ENCODE results near the gene YWHAG. TPM values are rescaled to one million over a fixed set of nuclear protein-coding genes. Genes with fewer than 3 reads are reported as not detected.
"Not testable (repeated sequence)": the region's sequence is repeated elsewhere in the genome, so short reads cannot be mapped to it uniquely, and the experiment has no call there.

YWHAG gene
- total and polyA plus RNA-seq, 7 experiments from 2014 or later = 1.4 to 98.3 (median 35.1) TPM

DNA sequence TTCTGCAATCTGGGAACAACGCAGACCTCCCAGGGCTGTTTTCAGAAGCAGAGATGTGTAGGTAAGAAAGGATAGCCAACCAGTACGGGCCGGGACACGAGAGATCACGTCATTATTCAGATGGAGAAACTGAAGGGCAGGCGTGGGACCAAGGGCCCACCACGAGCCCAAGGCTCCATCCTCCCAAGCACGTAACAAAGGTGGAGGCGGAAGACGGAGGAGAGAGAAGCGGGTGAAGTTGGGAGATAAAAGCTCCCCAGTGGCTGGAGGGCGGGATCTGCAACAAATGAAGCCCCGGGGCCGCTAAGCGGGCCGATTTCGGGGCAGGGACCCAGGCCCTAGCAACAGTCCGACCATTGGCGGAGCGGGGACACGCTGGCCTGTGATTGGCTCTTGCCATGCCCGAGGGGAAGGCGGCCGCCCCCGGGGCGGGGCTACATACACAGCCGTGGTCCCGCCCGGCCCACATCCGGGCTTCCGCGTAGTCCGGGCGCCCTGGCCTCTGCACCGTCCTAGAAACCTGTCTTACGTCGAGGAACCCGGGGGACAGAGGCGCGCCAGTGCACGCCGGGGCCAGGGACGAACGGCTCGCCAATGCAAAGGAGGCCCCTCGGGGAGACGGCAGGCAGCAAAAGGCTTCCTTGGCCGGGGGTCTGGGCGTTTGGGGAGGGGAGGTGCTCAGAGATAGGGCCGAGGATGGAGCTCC, 40.9 kb downstream of the YWHAG start:
- Mint-ChIP-seq H3K4me1 (peaks cover 13 to 35% (median 29%) of the 10 kb centered on the region in 7 donors), H3K9me3 (peaks cover 0 to 2% (median 0%) of the 10 kb centered on the region in 11 donors), H3K27ac (peak overlapping the region; percentile 76 to 99 (median 94)), H3K36me3 (peaks cover 0 to 2% (median 0%) of the 10 kb centered on the region in 5 donors), H3K27me3 (no peaks in the 10 kb centered on the region), H3K4me3 (peak overlapping the region; percentile 84 to 98 (median 94))
- peak overlapping the region; percentile 88 for H3K27ac ChIP-seq (ENCODE audit: low read depth, low read length)
- peaks cover 12 to 17% of the 10 kb centered on the region in 2 donors for H3K4me1 ChIP-seq (ENCODE audit: control insufficient read depth in 2 of 2, insufficient read depth in 2 of 2, low read length in 2 of 2)
- no peaks in the 10 kb centered on the region for H3K9me3 ChIP-seq (ENCODE audit: control insufficient read depth in 2 of 3, low read length in 3 of 3)
- no peaks in the 10 kb centered on the region for H3K27me3 ChIP-seq (ENCODE audit: control insufficient read depth in 2 of 2, insufficient read depth in 2 of 2, low read length in 2 of 2)
- DNase-seq (peak; percentile 87 to 94 (median 92)), ATAC-seq (peak; percentile 95)
- H3K4me3 ChIP-seq (ENCODE audit: low read length) = peak overlapping the region; percentile 94
- CTCF ChIA-PET = interaction anchor here (0.6 to 8.0 kb wide), 8 partner anchors 10 to 1165 kb away, joined by 3 to 79 read pairs (median 4); partner anchors contain the start of gene YWHAG
- H3K36me3 ChIP-seq (ENCODE audit: control insufficient read depth in 2 of 3, insufficient read depth in 3 of 3, low read length in 3 of 3) = peaks cover 0 to 6% (median 0%) of the 10 kb centered on the region in 3 experiments
- intact Hi-C loops (cut with micrococcal nuclease) = loop anchor here (1.0 to 10.0 kb wide), 10 partner anchors 15 to 1379 kb away; partner anchors contain the start of genes POR (in 2 of the 2), RHBDD2 (in 1 of the 2), RSBN1L (in 1 of the 2) and YWHAG (in 1 of the 2)
- POLR2A ChIA-PET = interaction anchor here (0.7 to 5.4 kb wide), 17 partner anchors 10 to 163 kb away, joined by 3 to 57 read pairs (median 4); partner anchors contain the start of genes HSPB1 and YWHAG

DNA sequence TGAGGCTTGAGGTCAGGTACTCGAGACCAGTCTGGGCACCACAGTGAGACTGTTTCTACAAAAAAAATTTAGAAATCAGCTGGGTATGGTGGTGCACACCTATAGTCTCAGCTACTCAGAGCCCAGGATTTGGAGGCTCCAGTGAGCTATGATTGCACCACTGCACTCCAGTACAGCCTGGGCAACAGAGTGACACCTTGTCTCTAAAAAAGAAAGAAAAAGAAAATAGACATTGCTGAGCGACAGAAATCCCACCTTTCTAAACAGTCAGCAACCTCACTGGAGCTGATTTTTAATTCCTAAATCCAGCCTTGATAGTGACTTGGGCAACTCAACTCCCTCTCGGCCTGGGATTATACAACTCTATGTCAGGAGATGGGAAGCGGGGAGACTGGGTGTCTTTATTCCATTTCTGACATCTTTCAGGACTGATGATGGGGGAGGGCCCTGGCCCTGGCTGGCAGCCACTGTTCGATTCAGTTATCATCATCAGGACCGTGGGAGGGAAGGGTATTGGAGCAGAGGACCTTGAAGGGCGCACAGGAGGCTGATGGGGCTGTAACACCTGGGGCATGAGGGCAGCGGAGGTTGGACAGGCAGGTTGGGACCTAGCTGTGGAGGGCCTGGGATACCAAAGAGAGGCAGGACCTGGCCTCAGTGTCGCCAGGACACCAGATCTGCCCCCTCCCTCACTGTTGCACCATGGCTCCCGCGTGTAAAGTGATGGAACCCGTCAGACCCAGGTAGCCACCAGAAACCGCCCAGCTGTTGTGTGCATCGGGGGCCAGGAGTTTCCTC, 41.6 kb downstream of the YWHAG start:
- peak overlapping the region; percentile 94 for H3K4me3 ChIP-seq (ENCODE audit: low read length)
- no peaks in the 10 kb centered on the region for H3K9me3 ChIP-seq (ENCODE audit: control insufficient read depth in 2 of 3, low read length in 3 of 3)
- no peaks in the 10 kb centered on the region for H3K27me3 ChIP-seq (ENCODE audit: control insufficient read depth in 2 of 2, insufficient read depth in 2 of 2, low read length in 2 of 2)
- POLR2A ChIA-PET = interaction anchor here (0.7 to 5.4 kb wide), 16 partner anchors 11 to 163 kb away, joined by 3 to 57 read pairs (median 4); partner anchors contain the start of genes HSPB1 and YWHAG
- peaks cover 0 to 6% (median 0%) of the 10 kb centered on the region in 3 experiments for H3K36me3 ChIP-seq (ENCODE audit: control insufficient read depth in 2 of 3, insufficient read depth in 3 of 3, low read length in 3 of 3)
- Mint-ChIP-seq H3K27me3 (no peaks in the 10 kb centered on the region), H3K4me3 (peak overlapping the region; percentile 84 to 98 (median 94)), H3K27ac (peak overlapping the region; percentile 76 to 99 (median 94)), H3K9me3 (peaks cover 0 to 2% (median 0%) of the 10 kb centered on the region in 11 donors), H3K36me3 (peaks cover 0 to 2% (median 0%) of the 10 kb centered on the region in 5 donors), H3K4me1 (peaks cover 13 to 35% (median 29%) of the 10 kb centered on the region in 7 donors)
- CTCF ChIA-PET = interaction anchor here (0.6 to 8.0 kb wide), 8 partner anchors 20 to 140 kb away, joined by 3 to 79 read pairs (median 10); partner anchors contain the start of gene YWHAG
- intact Hi-C loops (cut with micrococcal nuclease) = loop anchor here (5.0 to 10.0 kb wide), 3 partner anchors 35 to 1380 kb away; partner anchors contain the start of genes POR (in 2 of the 2) and RSBN1L (in 1 of the 2)
- DNase-seq (peak in 2 of 9 donors; percentile 1 to 7), ATAC-seq (no peak)
- peaks cover 12 to 17% of the 10 kb centered on the region in 2 donors for H3K4me1 ChIP-seq (ENCODE audit: control insufficient read depth in 2 of 2, insufficient read depth in 2 of 2, low read length in 2 of 2)
- H3K27ac ChIP-seq (ENCODE audit: low read depth, low read length) = peak overlapping the region; percentile 88

DNA sequence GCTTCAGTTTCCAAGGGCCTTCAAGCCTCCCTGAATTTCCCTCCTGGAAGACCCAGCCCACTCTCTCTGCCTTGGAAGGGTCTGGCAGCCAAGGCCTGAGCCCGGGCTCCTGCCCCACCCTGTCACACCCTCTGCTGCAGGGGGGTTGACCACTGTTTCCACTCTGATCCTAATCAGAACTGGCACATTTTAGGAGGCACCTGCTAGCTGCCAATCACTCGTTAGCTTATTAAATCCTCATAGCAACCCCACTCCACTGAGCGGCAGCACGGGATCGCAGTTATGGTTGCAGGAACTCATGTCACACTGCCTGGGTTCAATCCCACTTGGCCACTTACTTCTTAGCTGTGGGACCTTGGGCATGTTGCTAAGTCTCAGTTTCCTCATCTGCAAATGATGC, 43.4 kb downstream of the YWHAG start:
- POLR2A ChIA-PET = interaction anchor here (0.6 to 1.8 kb wide), 2 partner anchors 44 to 77 kb away, joined by 3 to 4 read pairs; partner anchors contain the start of gene YWHAG
- H3K4me3 Mint-ChIP-seq = no peak overlapping the region
- Histone ChIP-seq H3K9me3 (ENCODE audit: control insufficient read depth in 2 of 3, low read length in 3 of 3) (no peaks in the 10 kb centered on the region), H3K4me3 (ENCODE audit: low read length) (no peak overlapping the region), H3K27ac (ENCODE audit: low read depth, low read length) (no peak overlapping the region), H3K36me3 (ENCODE audit: control insufficient read depth in 2 of 3, insufficient read depth in 3 of 3, low read length in 3 of 3) (peaks cover 0 to 6% (median 0%) of the 10 kb centered on the region in 3 experiments), H3K27me3 (ENCODE audit: control insufficient read depth in 2 of 2, insufficient read depth in 2 of 2, low read length in 2 of 2) (no peaks in the 10 kb centered on the region), H3K4me1 (ENCODE audit: control insufficient read depth in 2 of 2, insufficient read depth in 2 of 2, low read length in 2 of 2) (peaks cover 12 to 17% of the 10 kb centered on the region in 2 donors)
- H3K27me3 Mint-ChIP-seq = no peaks in the 10 kb centered on the region
- intact Hi-C loops (cut with micrococcal nuclease) = loop anchor here (5.0 to 10.0 kb wide), 3 partner anchors 33 to 1382 kb away; partner anchors contain the start of genes POR (in 2 of the 2) and RSBN1L (in 1 of the 2)
- H3K36me3 Mint-ChIP-seq = peaks cover 0 to 2% (median 0%) of the 10 kb centered on the region in 5 donors
- no peak for ATAC-seq
- DNase-seq = no peak
- H3K27ac Mint-ChIP-seq = peak overlapping the region in 1 of 9 donors; percentile 38
- peaks cover 13 to 32% (median 29%) of the 10 kb centered on the region in 7 donors for H3K4me1 Mint-ChIP-seq
- CTCF ChIA-PET = interaction anchor here (0.6 to 8.0 kb wide), 9 partner anchors 11 to 449 kb away, joined by 3 to 79 read pairs (median 4); no protein-coding TSS in a partner anchor
- H3K9me3 Mint-ChIP-seq = peaks cover 0 to 3% (median 0%) of the 10 kb centered on the region in 11 donors

DNA sequence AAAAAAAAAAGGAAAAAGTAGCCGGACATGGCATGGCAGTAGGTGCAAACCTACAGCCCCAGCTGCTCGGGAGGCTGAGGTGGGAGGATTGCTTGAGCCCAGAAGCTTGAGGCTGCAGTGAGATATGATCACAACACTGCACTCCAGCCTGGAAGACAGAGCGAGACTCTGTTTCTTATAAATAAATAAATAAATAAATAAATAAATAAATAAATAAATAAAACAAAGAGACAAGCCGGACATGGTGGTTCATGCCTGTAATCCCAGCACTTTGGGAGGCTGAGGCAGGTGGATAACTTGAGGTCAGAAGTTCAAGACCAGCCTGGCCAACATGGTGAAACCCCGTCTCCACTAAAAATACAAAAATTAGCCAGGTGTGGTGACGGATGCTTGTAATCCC, 44.1 kb downstream of the YWHAG start:
- not testable (repeated sequence) for H3K4me3 Mint-ChIP-seq; H3K27ac ChIP-seq (ENCODE audit: low read depth, low read length); H3K36me3 ChIP-seq (ENCODE audit: control insufficient read depth in 2 of 3, insufficient read depth in 3 of 3, low read length in 3 of 3); H3K36me3 Mint-ChIP-seq; H3K4me3 ChIP-seq (ENCODE audit: low read length); H3K27ac Mint-ChIP-seq; ATAC-seq; DNase-seq; H3K27me3 Mint-ChIP-seq; H3K9me3 ChIP-seq (ENCODE audit: control insufficient read depth in 2 of 3, low read length in 3 of 3); H3K27me3 ChIP-seq (ENCODE audit: control insufficient read depth in 2 of 2, insufficient read depth in 2 of 2, low read length in 2 of 2); H3K9me3 Mint-ChIP-seq
- ChIA-PET CTCF (interaction anchor here (0.7 to 8.0 kb wide), 14 partner anchors 8 to 182 kb away, joined by 3 to 79 read pairs (median 4); no protein-coding TSS in a partner anchor), POLR2A (interaction anchor here (0.6 to 2.2 kb wide), 11 partner anchors 10 to 136 kb away, joined by 3 to 10 read pairs (median 4); partner anchors contain the start of gene YWHAG)
- H3K4me1 ChIP-seq (ENCODE audit: control insufficient read depth in 2 of 2, insufficient read depth in 2 of 2, low read length in 2 of 2) = peaks cover 12 to 16% of the 10 kb centered on the region in 2 donors
- intact Hi-C loops (cut with micrococcal nuclease) = loop anchor here (1.0 to 10.0 kb wide), 9 partner anchors 11 to 1383 kb away; partner anchors contain the start of genes POR (in 2 of the 2), RSBN1L (in 1 of the 2) and YWHAG (in 1 of the 2)
- H3K4me1 Mint-ChIP-seq = peaks cover 13 to 30% (median 25%) of the 10 kb centered on the region in 7 donors

DNA sequence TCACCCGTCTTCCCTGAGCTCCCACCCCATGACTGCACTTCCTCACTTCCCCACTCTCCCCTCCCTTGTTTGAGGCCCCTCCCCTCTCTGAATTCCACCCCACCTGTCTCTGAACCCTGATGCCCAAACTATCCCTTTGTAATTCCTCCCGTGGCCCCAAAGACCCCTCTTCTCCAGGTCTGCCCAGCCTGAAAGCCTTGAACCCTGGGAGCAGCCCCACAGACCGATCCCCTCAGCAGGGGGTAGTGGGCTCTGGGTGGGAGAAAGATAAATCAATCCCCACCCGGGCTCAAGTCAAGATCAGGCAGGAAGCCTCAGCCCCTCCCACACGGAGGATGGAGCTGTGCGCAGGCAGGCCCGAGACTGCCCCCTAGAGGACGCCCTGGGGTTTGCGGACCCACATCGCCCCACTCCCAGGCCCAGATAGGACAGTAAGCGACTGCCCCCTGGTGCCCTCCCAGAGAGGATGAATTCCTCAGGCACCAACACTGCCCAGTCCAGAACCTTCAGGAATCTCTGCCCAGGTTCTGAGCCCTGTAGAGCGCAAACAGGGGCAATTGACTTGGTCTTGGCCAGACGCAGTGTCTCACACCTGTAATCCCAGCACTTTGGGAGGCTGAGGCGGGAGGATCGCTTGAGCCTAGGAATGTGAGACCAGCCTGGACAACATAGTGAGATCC, 44.6 kb downstream of the YWHAG start:
- no peaks in the 10 kb centered on the region for H3K9me3 ChIP-seq (ENCODE audit: control insufficient read depth in 2 of 3, low read length in 3 of 3)
- ATAC-seq (peak; percentile 85), DNase-seq (peak; percentile 90 to 97 (median 93))
- peak overlapping the region in 4 of 10 donors; percentile 33 to 70 (median 60) for H3K4me3 Mint-ChIP-seq
- H3K27me3 ChIP-seq (ENCODE audit: control insufficient read depth in 2 of 2, insufficient read depth in 2 of 2, low read length in 2 of 2) = no peaks in the 10 kb centered on the region
- H3K27ac Mint-ChIP-seq = peak overlapping the region in 3 of 9 donors; percentile 8 to 86 (median 64)
- no peaks in the 10 kb centered on the region for H3K36me3 Mint-ChIP-seq
- intact Hi-C loops (cut with micrococcal nuclease) = loop anchor here (1.0 to 10.0 kb wide), 7 partner anchors 11 to 448 kb away; partner anchors contain the start of genes POR (in 2 of the 2) and YWHAG (in 1 of the 2)
- H3K36me3 ChIP-seq (ENCODE audit: control insufficient read depth in 2 of 3, insufficient read depth in 3 of 3, low read length in 3 of 3) = peaks cover 0 to 6% (median 0%) of the 10 kb centered on the region in 3 experiments
- H3K27ac ChIP-seq (ENCODE audit: low read depth, low read length) = no peak overlapping the region
- H3K27me3 Mint-ChIP-seq = no peaks in the 10 kb centered on the region
- POLR2A ChIA-PET = interaction anchor here (0.6 to 2.2 kb wide), 10 partner anchors 10 to 136 kb away, joined by 3 to 10 read pairs (median 4); partner anchors contain the start of gene YWHAG
- H3K9me3 Mint-ChIP-seq = peaks cover 0 to 3% (median 0%) of the 10 kb centered on the region in 11 donors
- peaks cover 11 to 12% of the 10 kb centered on the region in 2 donors for H3K4me1 ChIP-seq (ENCODE audit: control insufficient read depth in 2 of 2, insufficient read depth in 2 of 2, low read length in 2 of 2)
- CTCF ChIA-PET = interaction anchor here (0.6 to 8.0 kb wide), 22 partner anchors 9 to 181 kb away, joined by 3 to 79 read pairs (median 4); no protein-coding TSS in a partner anchor
- no peak overlapping the region for H3K4me3 ChIP-seq (ENCODE audit: low read length)
- H3K4me1 Mint-ChIP-seq = peaks cover 13 to 27% (median 23%) of the 10 kb centered on the region in 7 donors

All from naive thymus-derived CD4-positive, alpha-beta T cell (primary cell).